ENCODE data around the gene ACKR1. TPM values are rescaled to one million over a fixed set of nuclear protein-coding genes. Genes with fewer than 3 reads are reported as not detected.
A peak's percentile ranks its signal among the peaks of the same experiment; 100 is the strongest.

The ACKR1 gene
- total and polyA plus RNA-seq, 4 donors, result 12.1 to 119 (median 53.1) TPM

DNA sequence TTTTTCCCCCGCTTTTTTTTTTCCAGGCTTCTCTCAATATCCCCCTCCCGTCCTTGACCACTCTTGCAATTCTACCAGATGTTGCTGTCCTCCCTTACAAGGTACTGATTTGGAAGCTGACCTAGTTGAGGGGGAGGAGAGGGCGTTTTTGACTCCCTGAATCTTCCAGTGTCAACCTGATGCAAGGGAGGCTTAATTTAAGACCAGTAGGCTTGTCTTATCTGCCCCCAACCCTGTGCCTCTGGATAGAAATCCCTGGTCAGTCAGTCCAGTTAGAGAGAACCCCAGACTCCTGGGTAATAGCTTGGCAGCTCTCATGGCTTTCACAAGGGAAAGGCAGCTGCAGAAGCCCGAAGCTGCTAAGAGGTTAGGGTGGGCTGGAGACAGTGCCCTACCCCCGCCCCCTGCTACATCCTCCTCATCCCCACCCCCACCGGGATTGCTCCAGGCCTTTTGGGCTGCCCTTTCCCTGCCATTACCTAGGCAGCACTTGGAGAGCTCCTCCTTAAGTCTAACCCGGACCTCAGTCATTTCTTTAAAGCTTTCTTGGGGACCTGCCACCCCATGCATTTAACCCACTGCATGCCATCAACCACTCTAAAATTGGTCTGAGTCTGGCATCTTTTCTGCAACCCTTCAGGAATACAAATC lies 3.6 kb downstream of the ACKR1 start:
- H3K4me3 ChIP-seq, result no peak overlapping the region
- no peaks in the 10 kb centered on the region for H3K9me3 ChIP-seq (ENCODE audit: control insufficient read depth in 4 of 4, insufficient read depth in 3 of 4, low read length in 3 of 4)
- peaks cover 0 to 18% (median 14%) of the 10 kb centered on the region in 3 donors for H3K27me3 ChIP-seq (ENCODE audit: control insufficient read depth in 3 of 3, insufficient read depth in 3 of 3, low read length in 2 of 3)
- 19 to 30% methylated on average over 7 of the region's 7 CpGs for WGBS, 2 donors
- no peak overlapping the region for H3K27ac ChIP-seq (ENCODE audit: low read depth in 1 of 2, low read length in 1 of 2)
- no peaks in the 10 kb centered on the region for H3K36me3 ChIP-seq (ENCODE audit: control insufficient read depth in 4 of 4, insufficient read depth in 4 of 4, low read length in 4 of 4)
- no peak overlapping the region for H3K9ac ChIP-seq (ENCODE audit: insufficient read depth in 1 of 2, low read length in 2 of 2)
- DNase-seq (no peak), ATAC-seq (ENCODE audit: insufficient read depth, low FRiP score) (no peak)
- TF ChIP-seq, protein P1, sequence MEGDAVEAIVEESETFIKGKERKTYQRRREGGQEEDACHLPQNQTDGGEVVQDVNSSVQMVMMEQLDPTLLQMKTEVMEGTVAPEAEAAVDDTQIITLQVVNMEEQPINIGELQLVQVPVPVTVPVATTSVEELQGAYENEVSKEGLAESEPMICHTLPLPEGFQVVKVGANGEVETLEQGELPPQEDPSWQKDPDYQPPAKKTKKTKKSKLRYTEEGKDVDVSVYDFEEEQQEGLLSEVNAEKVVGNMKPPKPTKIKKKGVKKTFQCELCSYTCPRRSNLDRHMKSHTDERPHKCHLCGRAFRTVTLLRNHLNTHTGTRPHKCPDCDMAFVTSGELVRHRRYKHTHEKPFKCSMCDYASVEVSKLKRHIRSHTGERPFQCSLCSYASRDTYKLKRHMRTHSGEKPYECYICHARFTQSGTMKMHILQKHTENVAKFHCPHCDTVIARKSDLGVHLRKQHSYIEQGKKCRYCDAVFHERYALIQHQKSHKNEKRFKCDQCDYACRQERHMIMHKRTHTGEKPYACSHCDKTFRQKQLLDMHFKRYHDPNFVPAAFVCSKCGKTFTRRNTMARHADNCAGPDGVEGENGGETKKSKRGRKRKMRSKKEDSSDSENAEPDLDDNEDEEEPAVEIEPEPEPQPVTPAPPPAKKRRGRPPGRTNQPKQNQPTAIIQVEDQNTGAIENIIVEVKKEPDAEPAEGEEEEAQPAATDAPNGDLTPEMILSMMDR (IDR thresholded peaks at IDR 0.05; ENCODE audit: control extremely low read depth, extremely low read depth), result no peak
- peaks cover 0 to 4% (median 0%) of the 10 kb centered on the region in 5 donors for H3K4me1 ChIP-seq (ENCODE audit: control insufficient read depth in 5 of 5, insufficient read depth in 5 of 5, low read length in 5 of 5)

DNA sequence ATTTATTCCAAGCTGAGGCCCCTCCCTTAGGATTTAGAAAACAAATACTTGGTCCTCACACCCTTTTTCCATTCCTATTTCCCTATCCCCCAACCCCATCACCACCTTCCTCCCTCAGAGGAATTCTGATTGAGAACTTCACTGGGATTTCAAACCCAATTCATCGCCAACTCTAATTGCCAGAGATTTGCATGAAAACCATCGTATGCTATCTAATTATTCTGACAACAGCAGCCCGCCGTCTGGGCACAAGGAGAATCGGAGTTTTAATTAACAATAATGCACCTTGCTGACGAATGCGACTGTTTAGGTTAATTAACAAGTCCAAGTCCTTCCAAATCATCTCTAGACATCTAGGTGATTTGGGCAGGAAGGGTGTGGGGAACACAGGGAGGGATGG lies 4.4 kb downstream of the ACKR1 start:
- Histone ChIP-seq H3K27ac (ENCODE audit: low read depth in 1 of 2, low read length in 1 of 2) (no peak overlapping the region), H3K36me3 (ENCODE audit: control insufficient read depth in 4 of 4, insufficient read depth in 4 of 4, low read length in 4 of 4) (no peaks in the 10 kb centered on the region), H3K4me1 (ENCODE audit: control insufficient read depth in 5 of 5, insufficient read depth in 5 of 5, low read length in 5 of 5) (peaks cover 0 to 3% (median 0%) of the 10 kb centered on the region in 5 donors), H3K9ac (ENCODE audit: insufficient read depth in 1 of 2, low read length in 2 of 2) (no peak overlapping the region), H3K27me3 (ENCODE audit: control insufficient read depth in 3 of 3, insufficient read depth in 3 of 3, low read length in 2 of 3) (peaks cover 0 to 18% (median 14%) of the 10 kb centered on the region in 3 donors), H3K4me3 (no peak overlapping the region), H3K9me3 (ENCODE audit: control insufficient read depth in 4 of 4, insufficient read depth in 3 of 4, low read length in 3 of 4) (no peaks in the 10 kb centered on the region)
- WGBS, 2 donors, result 83 to 88% methylated on average over 7 of the region's 7 CpGs
- TF ChIP-seq, protein P1 (IDR thresholded peaks at IDR 0.05; ENCODE audit: control extremely low read depth, extremely low read depth), result no peak
- no peak for ATAC-seq (ENCODE audit: insufficient read depth, low FRiP score)
- no peak for DNase-seq

DNA sequence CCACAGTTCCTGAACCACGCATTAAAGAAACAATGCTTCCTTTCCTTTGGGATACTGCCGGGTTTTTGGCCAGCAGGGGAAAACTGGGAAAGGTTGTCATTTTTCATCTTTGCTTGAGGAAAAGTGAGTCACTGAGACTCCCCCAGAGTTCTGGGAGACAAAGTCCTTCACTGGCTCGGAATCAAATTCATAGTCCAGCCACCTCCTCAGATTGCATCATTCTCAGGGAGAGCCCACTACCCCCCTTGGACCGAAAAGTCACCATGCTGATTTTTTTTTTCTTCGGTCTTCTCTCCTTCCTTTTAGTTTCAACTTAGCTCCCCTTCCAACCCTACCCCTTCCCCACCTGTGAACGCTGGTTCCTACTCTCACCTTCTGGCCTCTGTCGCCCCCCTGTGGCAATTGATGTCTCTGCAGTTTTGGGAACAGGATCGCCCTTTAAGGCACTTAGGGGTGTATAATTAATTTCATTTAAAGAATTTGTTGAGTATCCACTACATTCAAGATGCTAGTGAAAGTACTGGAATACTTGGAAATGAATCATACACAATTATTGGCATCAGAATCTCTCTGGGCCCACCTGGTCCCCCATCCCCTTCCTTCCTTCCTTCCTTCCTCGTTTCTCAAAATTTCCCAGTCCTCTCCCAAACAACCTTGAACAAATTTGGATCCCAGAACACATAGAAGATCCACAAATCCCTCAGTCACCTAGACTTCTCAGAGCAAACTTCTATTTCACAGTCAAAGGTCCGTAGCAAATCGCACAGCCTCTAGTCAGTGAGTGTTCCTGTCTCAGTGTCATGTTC lies 6.9 kb downstream of the ACKR1 start:
- Histone ChIP-seq H3K27me3 (ENCODE audit: control insufficient read depth in 3 of 3, insufficient read depth in 3 of 3, low read length in 2 of 3) (peaks cover 0 to 21% (median 14%) of the 10 kb centered on the region in 3 donors), H3K36me3 (ENCODE audit: control insufficient read depth in 4 of 4, insufficient read depth in 4 of 4, low read length in 4 of 4) (no peaks in the 10 kb centered on the region), H3K4me3 (no peak overlapping the region), H3K4me1 (ENCODE audit: control insufficient read depth in 5 of 5, insufficient read depth in 5 of 5, low read length in 5 of 5) (no peaks in the 10 kb centered on the region), H3K9ac (ENCODE audit: insufficient read depth in 1 of 2, low read length in 2 of 2) (no peak overlapping the region), H3K9me3 (ENCODE audit: control insufficient read depth in 4 of 4, insufficient read depth in 3 of 4, low read length in 3 of 4) (no peaks in the 10 kb centered on the region), H3K27ac (ENCODE audit: low read depth in 1 of 2, low read length in 1 of 2) (no peak overlapping the region)
- TF ChIP-seq, protein P1 (IDR thresholded peaks at IDR 0.05; ENCODE audit: control extremely low read depth, extremely low read depth), result peak; percentile 43
- DNase-seq (peak in 2 of 3 donors; percentile 15 to 19), ATAC-seq (ENCODE audit: insufficient read depth, low FRiP score) (peak; percentile 65)
- WGBS, 2 donors, result 29 to 37% methylated on average over 11 of the region's 11 CpGs
